HepG2 (cell line): Measurements from ENCODE around the gene C11orf24. TPM values are rescaled to one million over a fixed set of nuclear protein-coding genes. Genes with fewer than 3 reads are reported as not detected.

Experiments used
- EED ChIP-seq: sonication (generic); formaldehyde crosslinking; IDR thresholded peaks from 2 replicates; pipeline ENCODE4 v1.5.0; 2020; ENCODE audit warnings: mild to moderate bottlenecking, missing genetic modification reagents
- HMG20A ChIP-seq: IDR thresholded peaks from 2 replicates; pipeline ENCODE4 v1.6.1; 2016; ENCODE audit warnings: borderline replicate concordance
- HNF1A ChIP-seq, 2 experiments: sonication (generic) in 1 of 2; formaldehyde crosslinking in 1 of 2; IDR thresholded peaks; 2 replicates each; pipeline versions ENCODE4 v1.4.0 to v1.6.1; 2016 to 2020; ENCODE audit warnings: borderline replicate concordance in 1 of 2, low read depth in 1 of 2, mild to moderate bottlenecking in 1 of 2, missing genetic modification reagents in 1 of 2
- HNRNPLL ChIP-seq: fragments of 200-400 bp; formaldehyde crosslinking; IDR thresholded peaks from 2 replicates; pipeline ENCODE4 v1.6.1; 2017; ENCODE audit warnings: mild to moderate bottlenecking, low read depth, low read length; ENCODE audit not compliant: poor library complexity, severe bottlenecking
- HOMEZ ChIP-seq: IDR thresholded peaks from 2 replicates; pipeline ENCODE4 v1.6.1; 2016; ENCODE audit warnings: low read depth
- JUN ChIP-seq: sonication (generic); formaldehyde crosslinking; IDR thresholded peaks from 2 replicates; pipeline ENCODE4 v1.4.0; 2020; ENCODE audit warnings: mild to moderate bottlenecking, missing genetic modification reagents
- MXD3 ChIP-seq: IDR thresholded peaks from 2 replicates; pipeline ENCODE4 v1.6.1; 2016; ENCODE audit warnings: mild to moderate bottlenecking, missing biosample characterization, missing genetic modification reagents
- MXD4 ChIP-seq: IDR thresholded peaks from 2 replicates; pipeline ENCODE4 v1.6.1; 2016; ENCODE audit warnings: mild to moderate bottlenecking, missing biosample characterization, missing genetic modification reagents
- MYPOP ChIP-seq: sonication (generic); formaldehyde crosslinking; IDR thresholded peaks from 2 replicates; pipeline ENCODE4 v1.8.1; 2023; ENCODE audit warnings: mild to moderate bottlenecking, moderate library complexity, missing genetic modification reagents
- RARA ChIP-seq: IDR thresholded peaks from 2 replicates; pipeline ENCODE4 v1.6.1; 2016; ENCODE audit warnings: missing genetic modification reagents, missing compliant biosample characterization
- SOX13 ChIP-seq, 3 experiments: fragments of 450-650 bp in 1 of 3; sonication (generic) in 1 of 3; formaldehyde crosslinking in 1 of 3; IDR thresholded peaks in 2 of 3; conservative IDR thresholded peaks in 1 of 3; 2 replicates each; pipeline versions ENCODE4 v1.5.0 to v1.6.1; 2016 to 2020; ENCODE audit warnings: antibody characterized with exemption in 1 of 3, mild to moderate bottlenecking in 1 of 3, missing compliant biosample characterization in 1 of 3, missing genetic modification reagents in 1 of 3, moderate library complexity in 1 of 3
- SOX6 ChIP-seq, 2 experiments: fragments of 450-650 bp in 1 of 2; sonication (generic) in 1 of 2; formaldehyde crosslinking in 1 of 2; IDR thresholded peaks; 2 replicates each; pipeline versions ENCODE4 v1.4.0 to v1.6.1; 2017 to 2020; ENCODE audit warnings: antibody characterized with exemption in 1 of 2, mild to moderate bottlenecking in 1 of 2, missing genetic modification reagents in 1 of 2
- ZBTB3 ChIP-seq: sonication (generic); formaldehyde crosslinking; IDR thresholded peaks from 2 replicates; pipeline ENCODE4 v1.4.0; 2020; ENCODE audit warnings: low read depth, mild to moderate bottlenecking, moderate library complexity, missing genetic modification reagents, borderline replicate concordance
- ZMAT3 ChIP-seq: sonication (generic); formaldehyde crosslinking; conservative IDR thresholded peaks from 2 replicates; pipeline ENCODE4 v1.7.0; 2021; ENCODE audit warnings: missing genetic modification reagents
- ZNF121 ChIP-seq: sonication (generic); formaldehyde crosslinking; IDR thresholded peaks from 2 replicates; pipeline ENCODE4 v1.5.0; 2020; ENCODE audit warnings: mild to moderate bottlenecking, missing genetic modification reagents
- ZNF275 ChIP-seq: sonication (generic); formaldehyde crosslinking; IDR thresholded peaks from 2 replicates; pipeline ENCODE4 v1.8.0; 2022; ENCODE audit warnings: missing genetic modification reagents, mild to moderate bottlenecking, inconsistent platforms, borderline replicate concordance
- ZNF326 ChIP-seq: sonication (generic); formaldehyde crosslinking; IDR thresholded peaks from 2 replicates; pipeline ENCODE4 v1.4.0; 2020; ENCODE audit warnings: missing genetic modification reagents, borderline replicate concordance
- ZNF331 ChIP-seq: sonication (generic); formaldehyde crosslinking; IDR thresholded peaks from 2 replicates; pipeline ENCODE4 v1.4.0; 2020; ENCODE audit warnings: missing genetic modification reagents
- ZNF782 ChIP-seq: sonication (generic); formaldehyde crosslinking; IDR thresholded peaks from 2 replicates; pipeline ENCODE4 v1.4.0; 2020; ENCODE audit warnings: missing genetic modification reagents, mild to moderate bottlenecking, borderline replicate concordance
- polyA plus RNA-seq, 8 experiments: library from polyadenylated mRNA; depleted of rRNA in 3 of 8; stranded (reverse) in 7 of 8; unstranded in 1 of 8; fragments of >200 nt; fragmentation: Illumina TruSeq in 4 of 8; extraction: Trizol in 4 of 8; gene quantifications; 2 replicates each; pipeline versions ENCODE4 v1.2.1 to v1.2.3, GENCODE V29; 2011 to 2016; ENCODE audit warnings: low read depth in 4 of 8, missing spikeins in 1 of 8, mixed read lengths in 1 of 8; ENCODE audit not compliant: insufficient read depth in 1 of 8
- total RNA-seq, 5 experiments: library from RNA; depleted of rRNA; stranded (reverse); fragments of >200 nt; fragmentation: Illumina TruSeq; extraction: Trizol; gene quantifications; 2 replicates each; pipeline ENCODE4 v1.2.3, GENCODE V29; 2016; ENCODE audit warnings: low read depth in 1 of 5

The C11orf24 gene
- total and polyA plus RNA-seq, 2 of the 13 experiments (the other 11 are each of a cell fraction or from before 2014, with no cell fraction given) = 52.9 to 55.5 TPM

GRCh38 chr11:68309621-68310185 is 37.9 kb upstream of the C11orf24 start (continued):
- TF ChIP-seq HNF1A (IDR thresholded peaks at IDR 0.05; ENCODE audit: low read depth) (no peak), HNF1A (CRISPR knock-in tag; IDR thresholded peaks at IDR 0.05; ENCODE audit: borderline replicate concordance) (no peak), MYPOP (CRISPR knock-in tag) (no peak), RARA (peak; percentile 34; the same call in 1 of the 2 replicates), MXD4 (CRISPR knock-in tag) (no peak), ZNF782 (no peak), ZBTB3 (no peak), ZNF331 (CRISPR knock-in tag) (no peak), ZMAT3 (CRISPR knock-in tag) (no peak), HNRNPLL (no peak), ZNF275 (CRISPR knock-in tag) (no peak), HOMEZ (CRISPR knock-in tag) (0 out of 2 replicates have a peak, but pooled peaks have one; percentile 10), MXD3 (CRISPR knock-in tag) (no peak), SOX13 (IDR thresholded peaks at IDR 0.05) (0 out of 2 replicates have a peak, but pooled peaks have one; percentile 46), SOX13 (CRISPR knock-in tag; conservative IDR thresholded peaks at IDR 0.05 in 1 of 2, IDR thresholded peaks at IDR 0.05 in 1 of 2) (peak in 1 of 2 experiments; percentile 84; a peak in 2 of 4 replicates), HMG20A (CRISPR knock-in tag) (no peak), JUN (no peak), ZNF326 (no peak), SOX6 (IDR thresholded peaks at IDR 0.05) (no peak), SOX6 (CRISPR knock-in tag; IDR thresholded peaks at IDR 0.05) (peak; percentile 89), EED (CRISPR knock-in tag) (no peak), ZNF121 (CRISPR knock-in tag) (no peak)
